ENCODE data around the gene MGAT4C.

The MGAT4C gene

GRCh38 chr12:86247871-86248270, 8.3 kb downstream of the MGAT4C start:
- no peak overlapping the region for H3K27ac ChIP-seq
- TF ChIP-seq CTCF (conservative IDR thresholded peaks at IDR 0.05; ENCODE audit: low read depth, low read length), result no peak
- H4K20me1 ChIP-seq (ENCODE audit: insufficient read depth), result no peaks in the 10 kb centered on the region
- H2AFZ ChIP-seq (ENCODE audit: low read depth), result no peak overlapping the region
- no peaks in the 10 kb centered on the region for H3K79me2 ChIP-seq (ENCODE audit: insufficient read depth, low read depth)
- no peak overlapping the region for H3K9ac ChIP-seq
- H3K4me2 ChIP-seq, result no peak overlapping the region
- H3K4me3 ChIP-seq (IDR thresholded peaks at IDR 0.05; ENCODE audit: insufficient read depth, low read depth, low read length), result no peak overlapping the region
- H3K36me3 ChIP-seq (ENCODE audit: insufficient read depth), result no peaks in the 10 kb centered on the region
- H3K4me1 ChIP-seq (ENCODE audit: low read depth, poor library complexity, severe bottlenecking), result no peaks in the 10 kb centered on the region
- no peaks in the 10 kb centered on the region for H3K27me3 ChIP-seq (ENCODE audit: insufficient read depth, low read depth)

GRCh38 chr12:86241600-86241999, 14.6 kb downstream of the MGAT4C start:
- Histone ChIP-seq H3K4me3 (IDR thresholded peaks at IDR 0.05; ENCODE audit: insufficient read depth, low read depth, low read length) (no peak overlapping the region), H3K27ac (no peak overlapping the region), H3K9ac (no peak overlapping the region), H3K79me2 (ENCODE audit: insufficient read depth, low read depth) (no peaks in the 10 kb centered on the region), H3K36me3 (ENCODE audit: insufficient read depth) (no peaks in the 10 kb centered on the region), H3K4me1 (ENCODE audit: low read depth, poor library complexity, severe bottlenecking) (no peaks in the 10 kb centered on the region), H3K27me3 (ENCODE audit: insufficient read depth, low read depth) (no peaks in the 10 kb centered on the region), H3K4me2 (no peak overlapping the region), H2AFZ (ENCODE audit: low read depth) (no peak overlapping the region), H4K20me1 (ENCODE audit: insufficient read depth) (no peaks in the 10 kb centered on the region)
- TF ChIP-seq CTCF (conservative IDR thresholded peaks at IDR 0.05; ENCODE audit: low read depth, low read length), result no peak

- Histone ChIP-seq H4K20me1 (ENCODE audit: insufficient read depth) (no peaks in the 10 kb centered on the region), H3K36me3 (ENCODE audit: insufficient read depth) (no peaks in the 10 kb centered on the region), H3K4me1 (ENCODE audit: low read depth, poor library complexity, severe bottlenecking) (no peaks in the 10 kb centered on the region), H3K4me2 (no peak overlapping the region), H3K79me2 (ENCODE audit: insufficient read depth, low read depth) (no peaks in the 10 kb centered on the region), H3K4me3 (IDR thresholded peaks at IDR 0.05; ENCODE audit: insufficient read depth, low read depth, low read length) (no peak overlapping the region), H3K9ac (no peak overlapping the region), H2AFZ (ENCODE audit: low read depth) (no peak overlapping the region), H3K27ac (no peak overlapping the region), H3K27me3 (ENCODE audit: insufficient read depth, low read depth) (no peaks in the 10 kb centered on the region)
- no peak for TF ChIP-seq CTCF (conservative IDR thresholded peaks at IDR 0.05; ENCODE audit: low read depth, low read length)
Observed at GRCh38 chr12:86234316-86234855, 21.8 kb downstream of the MGAT4C start.

GRCh38 chr12:86233126-86233525, 23.1 kb downstream of the MGAT4C start:
- H3K27me3 ChIP-seq (ENCODE audit: insufficient read depth, low read depth), result no peaks in the 10 kb centered on the region
- no peak overlapping the region for H2AFZ ChIP-seq (ENCODE audit: low read depth)
- no peak overlapping the region for H3K9ac ChIP-seq
- no peaks in the 10 kb centered on the region for H3K79me2 ChIP-seq (ENCODE audit: insufficient read depth, low read depth)
- H3K4me2 ChIP-seq, result no peak overlapping the region
- no peaks in the 10 kb centered on the region for H4K20me1 ChIP-seq (ENCODE audit: insufficient read depth)
- no peak overlapping the region for H3K4me3 ChIP-seq (IDR thresholded peaks at IDR 0.05; ENCODE audit: insufficient read depth, low read depth, low read length)
- no peaks in the 10 kb centered on the region for H3K4me1 ChIP-seq (ENCODE audit: low read depth, poor library complexity, severe bottlenecking)
- H3K27ac ChIP-seq, result no peak overlapping the region
- H3K36me3 ChIP-seq (ENCODE audit: insufficient read depth), result no peaks in the 10 kb centered on the region
- no peak for TF ChIP-seq CTCF (conservative IDR thresholded peaks at IDR 0.05; ENCODE audit: low read depth, low read length)
